Measurements from ENCODE around the gene ZNF275. TPM values are rescaled to one million over a fixed set of nuclear protein-coding genes. Genes with fewer than 3 reads are reported as not detected.

The ZNF275 gene
- total and polyA plus RNA-seq, 12 donors, result 22.8 to 252 (median 101) TPM

DNA sequence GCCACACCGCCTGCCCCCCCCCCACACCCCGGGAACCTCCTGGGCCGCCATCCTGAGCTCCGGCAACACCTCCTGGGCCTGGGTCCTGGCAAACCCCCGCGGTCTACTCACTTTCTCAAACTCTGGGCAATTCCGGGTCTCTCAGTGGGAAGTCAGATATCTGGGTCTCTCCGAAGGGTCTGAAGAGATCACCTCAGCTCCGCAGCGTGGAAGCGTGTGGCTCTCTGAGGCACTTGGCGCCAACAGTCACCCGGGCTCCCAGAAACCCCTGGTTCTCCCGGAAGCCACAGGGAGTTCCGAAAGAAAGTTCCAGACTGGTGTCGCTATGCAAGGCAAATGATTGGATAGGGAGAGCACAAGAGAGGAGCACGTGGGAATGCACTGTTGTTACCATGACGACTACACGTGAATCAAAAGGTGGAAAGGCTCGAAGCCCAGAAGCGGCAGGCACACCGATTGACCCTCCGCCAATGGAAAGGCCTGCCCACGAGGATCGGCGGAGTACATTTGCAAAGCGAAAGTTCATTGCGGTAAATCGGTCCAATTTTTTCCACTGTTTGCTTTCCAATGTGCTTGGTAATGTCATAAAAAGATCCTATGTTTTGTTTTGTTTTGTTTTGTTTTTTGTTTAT lies 67.3 kb downstream of the ZNF275 start, which contains the start of gene PNMA6E:
Gene PNMA6E (minus strand): TSS at position 218 of the 632 bp plus-strand sequence. CDS start 2,501 bp downstream, outside the sequence.
- Histone ChIP-seq H3K27ac (no peak within 1 kb of the TSS), H3K27me3 (no peaks in the 10 kb centered on the region), H3K36me3 (replicated peaks in 1 of 2) (no peaks in the 10 kb centered on the region), H3K4me3 (no peak within 1 kb of the TSS), H3K9me3 (replicated peaks in 1 of 3) (no peaks in the 10 kb centered on the region), H3K4me1 (replicated peaks in 1 of 2) (no peaks in the 10 kb centered on the region)
- no peak for DNase-seq
- WGBS, 4 donors, result 92 to 95% (median 93%) methylated on average over 15 to 29 of the region's 29 CpGs
- intact Hi-C loops (cut with DNase I), result no loop called here
- TF ChIP-seq POLR2A (IDR thresholded peaks at IDR 0.05), result no peak
- TF ChIP-seq, protein P1, sequence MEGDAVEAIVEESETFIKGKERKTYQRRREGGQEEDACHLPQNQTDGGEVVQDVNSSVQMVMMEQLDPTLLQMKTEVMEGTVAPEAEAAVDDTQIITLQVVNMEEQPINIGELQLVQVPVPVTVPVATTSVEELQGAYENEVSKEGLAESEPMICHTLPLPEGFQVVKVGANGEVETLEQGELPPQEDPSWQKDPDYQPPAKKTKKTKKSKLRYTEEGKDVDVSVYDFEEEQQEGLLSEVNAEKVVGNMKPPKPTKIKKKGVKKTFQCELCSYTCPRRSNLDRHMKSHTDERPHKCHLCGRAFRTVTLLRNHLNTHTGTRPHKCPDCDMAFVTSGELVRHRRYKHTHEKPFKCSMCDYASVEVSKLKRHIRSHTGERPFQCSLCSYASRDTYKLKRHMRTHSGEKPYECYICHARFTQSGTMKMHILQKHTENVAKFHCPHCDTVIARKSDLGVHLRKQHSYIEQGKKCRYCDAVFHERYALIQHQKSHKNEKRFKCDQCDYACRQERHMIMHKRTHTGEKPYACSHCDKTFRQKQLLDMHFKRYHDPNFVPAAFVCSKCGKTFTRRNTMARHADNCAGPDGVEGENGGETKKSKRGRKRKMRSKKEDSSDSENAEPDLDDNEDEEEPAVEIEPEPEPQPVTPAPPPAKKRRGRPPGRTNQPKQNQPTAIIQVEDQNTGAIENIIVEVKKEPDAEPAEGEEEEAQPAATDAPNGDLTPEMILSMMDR (IDR thresholded peaks at IDR 0.05), result no peak

Small RNA genes within 50 kb of the gene (small RNA-seq; reads per million reads assigned to genes)
- 0 reads per million in 2 donors for gene AC152007.1

Other genes starting within 250 kb of the ZNF275 start
- not detected for gene MAGEA1, start 154.9 kb upstream of the ZNF275 start, total RNA-seq
- not detected for gene MAGEA1, start 154.9 kb upstream of the ZNF275 start, polyA plus RNA-seq
- under 1 TPM in 4 of 9 donors, not detected in 5; 0.14 to 0.54 (median 0.32) TPM for gene PNMA6F, start 12.4 kb upstream of the ZNF275 start, total RNA-seq
- gene PNMA6F, start 12.4 kb upstream of the ZNF275 start, polyA plus RNA-seq, result 1 to 10 TPM in 1 of 3 donors, under 1 TPM in 2; 0.30 to 1.1 (median 0.40) TPM
- gene PNMA6E, start 67.2 kb downstream of the ZNF275 start, total RNA-seq, result under 1 TPM in 5 of 9 donors, not detected in 4; 0.07 to 0.27 (median 0.13) TPM
- gene PNMA6E, start 67.2 kb downstream of the ZNF275 start, polyA plus RNA-seq, result under 1 TPM in 2 of 3 donors, not detected in 1; 0.16 to 0.20 TPM
- gene ZFP92, start 77.3 kb downstream of the ZNF275 start, total RNA-seq, result 1 to 10 TPM; 2.6 to 7.5 (median 4.1) TPM
- gene ZFP92, start 77.3 kb downstream of the ZNF275 start, polyA plus RNA-seq, result 1 to 10 TPM in 1 of 3 donors, under 1 TPM in 2; 0.71 to 4.2 (median 0.97) TPM
- 1 to 10 TPM in 3 of 9 donors, under 1 TPM in 5, not detected in 1; 0.28 to 4.3 (median 0.63) TPM for gene TREX2, start 111.9 kb downstream of the ZNF275 start, total RNA-seq
- gene TREX2, start 111.9 kb downstream of the ZNF275 start, polyA plus RNA-seq, result 1 to 10 TPM in 2 of 3 donors, not detected in 1; 1.7 to 1.8 TPM
- gene HAUS7, start 136.4 kb downstream of the ZNF275 start, total RNA-seq, result 10 to 100 TPM; 13.0 to 46.3 (median 19.3) TPM
- 100 to 1,000 TPM in 1 of 3 donors, 10 to 100 TPM in 1, 1 to 10 TPM in 1; 7.3 to 111 (median 59.1) TPM for gene HAUS7, start 136.4 kb downstream of the ZNF275 start, polyA plus RNA-seq
- gene BGN, start 160.8 kb downstream of the ZNF275 start, total RNA-seq, result 100 to 1,000 TPM in 7 of 9 donors, 10 to 100 TPM in 2; 18.9 to 338 (median 254) TPM
- gene BGN, start 160.8 kb downstream of the ZNF275 start, polyA plus RNA-seq, result 100 to 1,000 TPM; 176 to 598 (median 240) TPM
- gene ATP2B3, start 183.5 kb downstream of the ZNF275 start, total RNA-seq, result 10 to 100 TPM in 8 of 9 donors, 1 to 10 TPM in 1; 1.1 to 46.4 (median 19.9) TPM
- 10 to 100 TPM in 2 of 3 donors, 1 to 10 TPM in 1; 9.8 to 15.3 (median 13.6) TPM for gene ATP2B3, start 183.5 kb downstream of the ZNF275 start, polyA plus RNA-seq